IMR-90 (cell line): ENCODE data around the gene FDPS. TPM values are rescaled to one million over a fixed set of nuclear protein-coding genes. Genes with fewer than 3 reads are reported as not detected.
A peak's percentile ranks its signal among the peaks of the same experiment; 100 is the strongest.

Source experiments
- ATAC-seq: fragments of 200-7000 bp; cut with Tn5 transposase; 2 replicates; pipeline ENCODE4 v1.9.1; 2020; ENCODE audit warnings: low read depth, mild to moderate bottlenecking, moderate library complexity
- BruUV-seq: library from RNA; stranded (reverse); fragments of 400-500 nt; replicated peaks from 2 replicates; lab custom pipeline; 2021; lab: Mats Ljungman, UMichigan
- CTCF ChIA-PET: fragments of 300-600 bp; formaldehyde crosslinking; extraction: SDS; loops from one replicate; lab custom pipeline; 2021; ENCODE audit warnings: antibody characterized with exemption; lab: Yijun Ruan, JAX
- POLR2A ChIA-PET: fragments of 300-600 bp; sonication (Branson Sonifier 250); formaldehyde crosslinking; loops from one replicate; lab custom pipeline; 2022; ENCODE audit warnings: antibody characterized with exemption; ENCODE audit not compliant: unreplicated experiment; lab: Charles Lee
- DNase-seq: peaks from one replicate; pipeline ENCODE4 v3.0.0; 2013
- H2AFZ ChIP-seq: replicated peaks from 2 replicates; pipeline ENCODE3; 2013; ENCODE audit warnings: low read length, mild to moderate bottlenecking; ENCODE audit not compliant: poor library complexity
- H2AK5ac ChIP-seq: 2 replicates; pipeline ENCODE4 v1.6.1; 2013; ENCODE audit warnings: low read depth, low read length, inconsistent platforms
- H2AK9ac ChIP-seq: replicated peaks from 2 replicates; pipeline ENCODE3; 2013; ENCODE audit warnings: mild to moderate bottlenecking, low read depth, low read length, moderate library complexity; ENCODE audit not compliant: poor library complexity
- H2BK120ac ChIP-seq: 2 replicates; pipeline ENCODE4 v1.6.1; 2013; ENCODE audit warnings: low read depth, low read length, inconsistent platforms
- H2BK15ac ChIP-seq: 3 replicates; pipeline ENCODE4 v1.6.1; 2013; ENCODE audit warnings: low read depth, low read length, inconsistent platforms
- H2BK20ac ChIP-seq: 2 replicates; pipeline ENCODE4 v1.6.1; 2013; ENCODE audit warnings: low read depth, mild to moderate bottlenecking, inconsistent platforms, low read length, moderate library complexity
- H2BK5ac ChIP-seq: 2 replicates; pipeline ENCODE4 v1.6.1; 2013; ENCODE audit warnings: mild to moderate bottlenecking, low read depth, low read length, inconsistent platforms; ENCODE audit not compliant: poor library complexity, severe bottlenecking
- H3K14ac ChIP-seq: replicated peaks from 2 replicates; pipeline ENCODE4 v1.6.1; 2013; ENCODE audit warnings: low read depth, low read length, inconsistent platforms
- H3K18ac ChIP-seq: 2 replicates; pipeline ENCODE4 v1.6.1; 2013; ENCODE audit warnings: low read depth, low read length, control low read depth
- H3K23ac ChIP-seq: 2 replicates; pipeline ENCODE4 v1.6.1; 2013; ENCODE audit warnings: low read depth, low read length, inconsistent platforms
- H3K27ac ChIP-seq: 2 replicates; pipeline ENCODE4 v1.5.1; 2013; ENCODE audit warnings: mild to moderate bottlenecking, control low read depth, low read length; ENCODE audit not compliant: insufficient read depth
- H3K27me3 ChIP-seq: 2 replicates; pipeline ENCODE4 v1.6.1; 2013; ENCODE audit warnings: low read length; ENCODE audit not compliant: control insufficient read depth, insufficient read depth
- H3K36me3 ChIP-seq: 2 replicates; pipeline ENCODE4 v1.6.1; 2013; ENCODE audit warnings: low read length, mixed read lengths; ENCODE audit not compliant: control insufficient read depth, insufficient read depth
- H3K4ac ChIP-seq: 2 replicates; pipeline ENCODE4 v1.6.1; 2013; ENCODE audit warnings: low read depth, low read length, inconsistent platforms
- H3K4me1 ChIP-seq: 2 replicates; pipeline ENCODE4 v1.6.1; 2013; ENCODE audit warnings: low read length, mixed read lengths; ENCODE audit not compliant: control insufficient read depth, insufficient read depth
- H3K4me2 ChIP-seq: 2 replicates; pipeline ENCODE4 v1.6.1; 2013; ENCODE audit warnings: low read depth, mild to moderate bottlenecking, control low read depth, low read length, moderate library complexity
- H3K4me3 ChIP-seq: 2 replicates; pipeline ENCODE4 v1.5.1; 2013; ENCODE audit warnings: low read depth, mild to moderate bottlenecking, control low read depth, low read length, moderate library complexity; ENCODE audit not compliant: insufficient read depth
- H3K56ac ChIP-seq: 2 replicates; pipeline ENCODE4 v1.6.1; 2013; ENCODE audit warnings: low read length, inconsistent platforms; ENCODE audit not compliant: insufficient read depth; ENCODE audit errors: extremely low read depth
- H3K79me1 ChIP-seq, 2 experiments: 2 replicates each; pipeline ENCODE4 v1.6.1; 2013; ENCODE audit warnings: low read length in 2 of 2, inconsistent platforms in 1 of 2, low read depth in 1 of 2
- H3K9ac ChIP-seq: 2 replicates; pipeline ENCODE4 v1.6.1; 2013; ENCODE audit warnings: low read depth, low read length, control low read depth
- H3K9me1 ChIP-seq: 2 replicates; pipeline ENCODE4 v1.6.1; 2013; ENCODE audit warnings: low read length, inconsistent platforms; ENCODE audit not compliant: insufficient read depth
- H3K9me3 ChIP-seq: 2 replicates; pipeline ENCODE4 v1.6.1; 2013; ENCODE audit warnings: low read length; ENCODE audit not compliant: control insufficient read depth, insufficient read depth
- H4K20me1 ChIP-seq: 2 replicates; pipeline ENCODE4 v1.6.1; 2013; ENCODE audit warnings: low read length, inconsistent platforms; ENCODE audit not compliant: insufficient read depth
- H4K5ac ChIP-seq: 2 replicates; pipeline ENCODE4 v1.6.1; 2013; ENCODE audit warnings: mild to moderate bottlenecking, low read depth, low read length, control low read depth
- H4K8ac ChIP-seq, 2 experiments: 2 replicates each; pipeline ENCODE4 v1.6.1; 2013; ENCODE audit warnings: low read depth in 2 of 2, low read length in 2 of 2, control low read depth in 1 of 2, inconsistent platforms in 1 of 2
- H4K91ac ChIP-seq: 2 replicates; pipeline ENCODE4 v1.6.1; 2013; ENCODE audit warnings: low read depth, low read length, inconsistent platforms; ENCODE audit not compliant: insufficient read depth
- NFE2L2 ChIP-seq: fragments of 150-350 bp; IDR thresholded peaks from 2 replicates; pipeline ENCODE4 v1.6.1; 2016; ENCODE audit warnings: low read depth, mild to moderate bottlenecking, low read length
- RAD21 ChIP-seq: IDR thresholded peaks from 2 replicates; pipeline ENCODE4 v1.6.1; 2012; ENCODE audit warnings: low read length, improper control_type of control experiment
- WGBS, 2 experiments: methylation state at CpG; one replicate each; pipeline versions ENCODE4 v1.1.5 to v1.1.7; 2013; ENCODE audit warnings: missing lambda C conversion rate in 2 of 2; ENCODE audit not compliant: insufficient read length in 1 of 2; ENCODE audit errors: extremely low coverage in 2 of 2; 5-methylcytosine and 5-hydroxymethylcytosine counted together
- dilution Hi-C: fragments of 300-500 bp; cut with HindIII; formaldehyde crosslinking; loops from one replicate; pipeline ENCODE4 v1.14.3; 2018; ENCODE audit warnings: low sequenced_read_pairs; ENCODE audit not compliant: unreplicated experiment
- in situ Hi-C: fragments of 300-500 bp; cut with MboI; formaldehyde crosslinking; loops from 3 replicates; pipeline ENCODE4 v1.14.3; 2019; ENCODE audit warnings: low sequenced_read_pairs, inconsistent platforms, mixed read lengths
- intact Hi-C: fragments of 100-400 bp; cut with micrococcal nuclease; formaldehyde crosslinking; loops from 2 replicates; pipeline ENCODE4 v1.10.0; 2022
- polyA plus RNA-seq, 3 experiments: library from polyadenylated mRNA; depleted of rRNA; stranded (reverse); fragments of >200 nt; gene quantifications; 2 replicates each; pipeline ENCODE4 v1.2.3, GENCODE V29; 2012; ENCODE audit warnings: low replicate concordance in 1 of 3
- total RNA-seq: library from RNA; depleted of rRNA; stranded (reverse); fragments of >200 nt; gene quantifications from 2 replicates; pipeline ENCODE4 v1.2.3, GENCODE V29; 2012
- TF ChIP-seq, protein P1 (sequence below): conservative IDR thresholded peaks from 2 replicates; pipeline ENCODE4 v1.5.1; 2012; ENCODE audit warnings: mild to moderate bottlenecking, low read depth, low read length, improper control_type of control experiment

The FDPS gene
- total and polyA plus RNA-seq, 2 of the 4 experiments (the other 2 are of a cell fraction) = 183 to 191 TPM

GRCh38 chr1:155321639-155322503, 13.2 kb downstream of the FDPS start:
- Histone ChIP-seq H4K5ac (no peak overlapping the region), H3K4me2 (peak overlapping the region; percentile 91), H3K4me1 (peaks cover 18% of the 10 kb centered on the region; the same call in 1 of the 2 replicates), H3K4me3 (peak overlapping the region; percentile 90), H3K4ac (peak overlapping the region; percentile 69), H3K9me3 (no peaks in the 10 kb centered on the region), H3K9me1 (peaks cover 16% of the 10 kb centered on the region; the same call in 1 of the 2 replicates), H3K56ac (no peak overlapping the region), H2BK15ac (no peak overlapping the region), H3K14ac (peak overlapping the region; percentile 3; the same call in 1 of the 2 replicates), H3K27ac (0 out of 2 replicates have a peak overlapping the region, but pooled peaks have one; percentile 11), H3K18ac (no peak overlapping the region), H2AK9ac (peak overlapping the region; percentile 96), H2AFZ (peak overlapping the region; percentile 64), H2BK20ac (no peak overlapping the region), H4K91ac (no peak overlapping the region; the same call in 1 of the 2 replicates), H4K8ac (peak overlapping the region; percentile 29 to 54; a peak in 2 of 4 replicates), H2AK5ac (peak overlapping the region; percentile 71; the same call in 1 of the 2 replicates), H3K27me3 (no peaks in the 10 kb centered on the region), H2BK5ac (no peak overlapping the region), H3K79me1 (peaks cover 9 to 59% of the 10 kb centered on the region in 2 experiments), H3K9ac (peak overlapping the region; percentile 73), H3K23ac (peak overlapping the region; percentile 89), H4K20me1 (peaks cover 20% of the 10 kb centered on the region), H3K36me3 (peaks cover 18% of the 10 kb centered on the region), H2BK120ac (no peak overlapping the region)
- dilution Hi-C loops = no loop called here
- ChIA-PET CTCF (interaction anchor here (1.2 kb wide), 1 partner anchor 71 kb away, joined by 6 read pairs; no protein-coding TSS in a partner anchor), POLR2A (no interaction called here)
- DNase-seq (no peak), ATAC-seq (no peak)
- 35% methylated on average over 6 of the region's 27 CpGs; no CpG with 5 or more reads in 1 of the 2 experiments for WGBS, 2 experiments
- intact Hi-C loops = loop anchor here (2.0 to 10.0 kb wide), 4 partner anchors 49 to 325 kb away; partner anchors contain the start of genes CLK2, MTX1 and THBS3
- TF ChIP-seq, protein P1, sequence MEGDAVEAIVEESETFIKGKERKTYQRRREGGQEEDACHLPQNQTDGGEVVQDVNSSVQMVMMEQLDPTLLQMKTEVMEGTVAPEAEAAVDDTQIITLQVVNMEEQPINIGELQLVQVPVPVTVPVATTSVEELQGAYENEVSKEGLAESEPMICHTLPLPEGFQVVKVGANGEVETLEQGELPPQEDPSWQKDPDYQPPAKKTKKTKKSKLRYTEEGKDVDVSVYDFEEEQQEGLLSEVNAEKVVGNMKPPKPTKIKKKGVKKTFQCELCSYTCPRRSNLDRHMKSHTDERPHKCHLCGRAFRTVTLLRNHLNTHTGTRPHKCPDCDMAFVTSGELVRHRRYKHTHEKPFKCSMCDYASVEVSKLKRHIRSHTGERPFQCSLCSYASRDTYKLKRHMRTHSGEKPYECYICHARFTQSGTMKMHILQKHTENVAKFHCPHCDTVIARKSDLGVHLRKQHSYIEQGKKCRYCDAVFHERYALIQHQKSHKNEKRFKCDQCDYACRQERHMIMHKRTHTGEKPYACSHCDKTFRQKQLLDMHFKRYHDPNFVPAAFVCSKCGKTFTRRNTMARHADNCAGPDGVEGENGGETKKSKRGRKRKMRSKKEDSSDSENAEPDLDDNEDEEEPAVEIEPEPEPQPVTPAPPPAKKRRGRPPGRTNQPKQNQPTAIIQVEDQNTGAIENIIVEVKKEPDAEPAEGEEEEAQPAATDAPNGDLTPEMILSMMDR = no peak
- TF ChIP-seq RAD21 (no peak), NFE2L2 (no peak)
- in situ Hi-C loops = no loop called here
- BruUV-seq = no TSS peak
